Measurements from ENCODE around the gene SORBS1.

The SORBS1 gene

DNA sequence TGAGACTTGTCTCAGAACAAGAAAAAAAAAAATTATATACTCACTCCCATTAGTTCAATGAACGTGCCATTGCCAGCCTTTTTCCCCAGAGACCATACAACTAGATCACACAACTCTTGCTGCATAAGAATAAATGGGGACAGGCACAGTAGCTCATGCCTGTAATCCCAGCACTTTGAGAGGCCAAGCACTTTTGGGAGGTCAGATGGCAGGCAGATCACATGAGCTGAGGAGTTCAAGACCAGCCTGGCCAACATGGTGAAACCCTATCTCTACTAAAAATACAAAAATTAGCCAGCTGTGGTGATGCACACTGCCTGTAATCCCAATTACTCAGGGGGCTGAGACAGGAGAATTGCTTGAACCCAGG is 284.0 kb downstream of the SORBS1 start:
- DNase-seq (ENCODE audit: low read depth): no peak
- in situ Hi-C loops (cut with HindIII; ENCODE audit: low sequenced_read_pairs): no loop called here
- TF ChIP-seq, protein P1, sequence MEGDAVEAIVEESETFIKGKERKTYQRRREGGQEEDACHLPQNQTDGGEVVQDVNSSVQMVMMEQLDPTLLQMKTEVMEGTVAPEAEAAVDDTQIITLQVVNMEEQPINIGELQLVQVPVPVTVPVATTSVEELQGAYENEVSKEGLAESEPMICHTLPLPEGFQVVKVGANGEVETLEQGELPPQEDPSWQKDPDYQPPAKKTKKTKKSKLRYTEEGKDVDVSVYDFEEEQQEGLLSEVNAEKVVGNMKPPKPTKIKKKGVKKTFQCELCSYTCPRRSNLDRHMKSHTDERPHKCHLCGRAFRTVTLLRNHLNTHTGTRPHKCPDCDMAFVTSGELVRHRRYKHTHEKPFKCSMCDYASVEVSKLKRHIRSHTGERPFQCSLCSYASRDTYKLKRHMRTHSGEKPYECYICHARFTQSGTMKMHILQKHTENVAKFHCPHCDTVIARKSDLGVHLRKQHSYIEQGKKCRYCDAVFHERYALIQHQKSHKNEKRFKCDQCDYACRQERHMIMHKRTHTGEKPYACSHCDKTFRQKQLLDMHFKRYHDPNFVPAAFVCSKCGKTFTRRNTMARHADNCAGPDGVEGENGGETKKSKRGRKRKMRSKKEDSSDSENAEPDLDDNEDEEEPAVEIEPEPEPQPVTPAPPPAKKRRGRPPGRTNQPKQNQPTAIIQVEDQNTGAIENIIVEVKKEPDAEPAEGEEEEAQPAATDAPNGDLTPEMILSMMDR (IDR thresholded peaks at IDR 0.05; ENCODE audit: low read depth, low read length, missing control alignments): no peak
- no peak overlapping the region for H3K4me3 ChIP-seq (ENCODE audit: low read depth, low read length)

DNA sequence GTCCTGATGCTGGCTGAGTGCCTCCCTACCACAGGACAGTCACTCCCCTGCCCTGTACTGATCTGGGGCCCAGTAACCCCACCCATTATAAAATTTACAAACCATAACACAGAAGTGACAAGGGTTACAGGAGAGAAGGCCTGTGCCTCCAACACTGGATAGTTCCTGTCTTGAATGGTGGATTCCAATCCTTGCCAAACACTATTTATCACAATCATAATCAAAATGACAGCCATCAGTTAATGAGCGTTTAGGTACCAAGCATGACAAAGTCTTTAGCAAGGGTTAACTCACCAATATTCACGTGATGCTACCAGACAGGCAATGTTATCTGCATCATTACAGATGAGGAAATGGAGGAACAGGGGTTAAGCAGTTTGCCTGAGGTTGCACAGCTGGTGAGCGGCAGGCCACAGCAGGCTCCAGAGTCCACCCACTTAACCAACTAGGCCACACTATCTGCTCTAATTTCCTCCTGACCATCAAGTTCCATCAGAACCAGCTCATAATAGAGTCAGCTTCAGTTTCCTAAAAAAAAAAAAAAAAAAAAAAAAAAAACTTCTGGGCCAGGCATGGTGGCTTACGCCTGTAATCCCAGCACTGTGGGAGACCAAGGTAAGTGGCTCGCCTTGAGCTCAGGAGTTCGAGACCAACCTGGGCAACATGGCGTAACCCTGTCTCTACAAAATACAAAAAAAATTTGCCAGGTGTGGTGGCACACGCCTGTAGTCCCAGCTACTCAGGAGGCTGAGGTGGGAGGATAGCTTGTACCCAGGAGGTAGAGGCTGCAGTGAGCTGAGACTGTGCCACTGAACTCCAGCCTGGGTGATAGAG is 284.6 kb downstream of the SORBS1 start:
- in situ Hi-C loops (cut with HindIII; ENCODE audit: low sequenced_read_pairs): no loop called here

DNA sequence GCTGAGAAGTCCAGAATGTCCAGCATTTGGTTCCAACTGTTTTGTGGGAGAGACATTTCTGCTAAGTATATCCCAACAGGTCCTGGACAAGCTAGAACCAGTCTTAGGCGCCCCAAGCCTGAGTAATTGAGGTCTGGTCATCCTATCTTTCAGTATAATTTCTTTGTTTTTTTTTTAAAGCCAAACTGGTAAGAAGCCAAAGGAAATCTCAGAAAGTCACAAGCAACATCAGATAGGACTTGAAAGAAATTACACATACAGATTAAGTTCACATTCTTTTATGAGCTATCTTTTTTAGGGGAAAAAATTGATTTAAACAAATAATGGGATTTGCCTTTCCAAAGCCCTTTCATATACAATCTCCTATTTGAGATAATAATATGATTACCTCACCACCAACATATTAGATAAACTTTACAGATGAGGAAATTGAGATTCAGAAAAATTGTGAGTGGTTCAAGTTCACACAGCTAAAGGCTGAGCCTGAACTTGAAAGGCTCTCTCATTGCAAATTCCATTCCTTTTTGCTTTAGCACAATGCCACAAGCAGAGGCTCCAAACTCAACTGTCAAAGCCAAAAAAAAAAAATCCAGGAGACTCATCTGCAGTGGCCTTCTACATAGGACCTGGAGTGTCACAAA is 285.3 kb downstream of the SORBS1 start:
- no peak overlapping the region for H3K4me3 ChIP-seq (ENCODE audit: low read depth, low read length)
- DNase-seq (ENCODE audit: low read depth): no peak
- TF ChIP-seq, protein P1 (IDR thresholded peaks at IDR 0.05; ENCODE audit: low read depth, low read length, missing control alignments): no peak
- in situ Hi-C loops (cut with HindIII; ENCODE audit: low sequenced_read_pairs): no loop called here

More for the DNA sequence above, 284.6 kb downstream of the SORBS1 start:
- no peak for DNase-seq (ENCODE audit: low read depth)
- no peak overlapping the region for H3K4me3 ChIP-seq (ENCODE audit: low read depth, low read length)
- TF ChIP-seq, protein P1 (IDR thresholded peaks at IDR 0.05; ENCODE audit: low read depth, low read length, missing control alignments): no peak

DNA sequence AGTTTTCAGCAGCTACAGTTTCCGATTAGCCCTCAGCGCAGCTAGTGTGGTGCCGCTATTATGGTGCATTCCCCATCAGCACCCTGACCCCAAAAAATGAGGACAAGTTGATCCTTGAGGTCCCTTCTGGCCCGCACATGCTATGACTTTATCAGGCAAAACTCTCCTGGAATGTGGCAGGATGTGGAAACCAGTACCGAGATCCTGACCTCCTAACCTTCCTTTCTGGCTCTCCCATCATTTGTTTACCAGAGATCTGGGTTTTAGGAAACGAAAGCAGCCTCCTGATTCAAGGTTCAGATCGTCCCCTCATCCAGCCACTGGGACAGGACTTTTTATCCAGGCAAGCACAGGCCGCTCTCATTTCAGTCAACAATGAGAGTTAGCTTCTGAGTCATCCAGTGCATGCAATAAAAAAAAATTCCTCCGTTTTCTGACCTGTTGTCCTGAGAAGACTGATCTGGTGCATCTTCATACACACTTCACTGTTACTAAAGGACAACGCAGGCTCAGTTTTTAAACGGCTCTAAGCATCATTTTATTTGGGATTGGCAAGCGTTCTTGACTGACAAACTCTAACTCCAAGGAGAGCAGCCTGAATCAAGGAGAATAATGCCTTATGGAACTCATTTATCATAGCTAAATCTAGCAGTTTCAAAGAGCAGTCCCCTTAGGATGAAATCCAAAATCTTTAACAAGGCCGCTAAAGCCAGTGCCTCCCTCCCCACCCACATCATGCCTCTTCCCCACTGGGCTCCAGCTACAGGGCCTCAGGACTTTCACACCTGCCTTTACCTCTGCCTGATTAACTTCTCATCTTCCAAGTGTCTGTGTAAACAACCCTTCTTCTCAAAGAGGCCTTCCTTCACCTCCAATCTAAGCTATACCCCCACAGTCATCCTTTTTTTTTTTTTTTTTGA is 287.5 kb downstream of the SORBS1 start:
- DNase-seq (ENCODE audit: low read depth): peak; percentile 42
- in situ Hi-C loops (cut with HindIII; ENCODE audit: low sequenced_read_pairs): no loop called here
- TF ChIP-seq, protein P1 (IDR thresholded peaks at IDR 0.05; ENCODE audit: low read depth, low read length, missing control alignments): no peak
- H3K4me3 ChIP-seq (ENCODE audit: low read depth, low read length): no peak overlapping the region

DNA sequence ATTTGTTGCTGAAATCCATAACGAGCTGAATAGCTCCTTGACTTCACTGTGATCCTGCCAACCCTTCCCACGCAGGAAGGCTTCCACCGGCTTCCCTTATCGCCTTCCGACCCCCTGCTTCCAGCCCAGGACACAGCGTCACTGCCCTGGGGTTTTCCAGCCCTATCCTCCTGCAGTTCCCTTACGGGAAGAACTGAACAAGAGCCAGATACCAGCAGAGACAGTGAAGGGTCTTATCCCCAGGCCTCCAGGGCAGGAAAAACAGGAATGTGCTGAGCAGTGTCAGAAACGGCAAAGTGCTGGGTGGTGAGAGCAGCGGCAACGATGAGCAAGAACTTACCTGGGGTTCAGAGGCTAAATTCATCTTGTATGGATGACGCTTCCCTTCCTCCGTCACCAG is 292.7 kb downstream of the SORBS1 start:
- peak; percentile 60 for DNase-seq (ENCODE audit: low read depth)

More for the DNA sequence above, 292.7 kb downstream of the SORBS1 start:
- H3K4me3 ChIP-seq (ENCODE audit: low read depth, low read length): no peak overlapping the region
- TF ChIP-seq, protein P1 (IDR thresholded peaks at IDR 0.05; ENCODE audit: low read depth, low read length, missing control alignments): no peak
- in situ Hi-C loops (cut with HindIII; ENCODE audit: low sequenced_read_pairs): no loop called here

Measured in astrocyte of the cerebellum (primary cell).